ENCODE data around the gene FGD4.
A peak's percentile ranks its signal among the peaks of the same experiment; 100 is the strongest.

Gene FGD4

GRCh38 chr12:32440120-32440865 is 40.9 kb downstream of the FGD4 start:
- Histone ChIP-seq H3K4me1 (ENCODE audit: control insufficient read depth, insufficient read depth, low read depth, low read length) (peaks cover 16% of the 10 kb centered on the region), H3K4ac (ENCODE audit: low read depth in 1 of 2, low read length in 2 of 2) (no peak overlapping the region), H3K9ac (ENCODE audit: low read length) (no peak overlapping the region), H4K8ac (ENCODE audit: low read length) (no peak overlapping the region), H2BK5ac (ENCODE audit: low read depth, low read length, poor library complexity, severe bottlenecking) (no peak overlapping the region), H2BK12ac (ENCODE audit: low read length in 2 of 2) (no peak overlapping the region), H3K23ac (ENCODE audit: low read length in 2 of 2) (no peak overlapping the region), H3K9me3 (ENCODE audit: control insufficient read depth, low read length) (no peaks in the 10 kb centered on the region), H2BK120ac (ENCODE audit: low read depth, low read length) (no peak overlapping the region), H3K36me3 (ENCODE audit: control insufficient read depth in 1 of 2, insufficient read depth in 2 of 2, low read depth in 1 of 2, low read length in 2 of 2) (no peaks in the 10 kb centered on the region), H3K79me1 (replicated peaks; ENCODE audit: low read length, poor library complexity, severe bottlenecking) (peaks cover 17% of the 10 kb centered on the region), H3K27ac (ENCODE audit: low read length, poor library complexity, severe bottlenecking) (no peak overlapping the region), H2AFZ (ENCODE audit: low read depth, low read length) (no peak overlapping the region), H3K18ac (ENCODE audit: low read depth in 1 of 2, low read length in 2 of 2) (no peak overlapping the region), H3K4me2 (ENCODE audit: low read length, poor library complexity, severe bottlenecking) (no peak overlapping the region), H3K4me3 (ENCODE audit: insufficient read depth in 1 of 2, low read depth in 1 of 2, low read length in 2 of 2) (no peak overlapping the region), H3K27me3 (ENCODE audit: control insufficient read depth in 1 of 2, insufficient read depth in 1 of 2, low read length in 2 of 2) (no peaks in the 10 kb centered on the region), H4K91ac (ENCODE audit: low read length) (no peak overlapping the region), H3K14ac (ENCODE audit: low read length in 2 of 2) (no peak overlapping the region), H2BK15ac (ENCODE audit: low read depth, poor library complexity, severe bottlenecking) (no peak overlapping the region), H2AK5ac (ENCODE audit: low read length, severe bottlenecking) (peak overlapping the region; percentile 14)
- 96% methylated on average over 9 of the region's 9 CpGs for WGBS
- no peak for DNase-seq

- no peak overlapping the region for H3K14ac ChIP-seq (ENCODE audit: low read length in 2 of 2)
- no peak overlapping the region for H3K4me3 ChIP-seq (ENCODE audit: insufficient read depth in 1 of 2, low read depth in 1 of 2, low read length in 2 of 2)
- H3K18ac ChIP-seq (ENCODE audit: low read depth in 1 of 2, low read length in 2 of 2), result no peak overlapping the region
- H2BK12ac ChIP-seq (ENCODE audit: low read length in 2 of 2), result no peak overlapping the region
- no peak overlapping the region for H3K9ac ChIP-seq (ENCODE audit: low read length)
- peaks cover 17% of the 10 kb centered on the region for H3K4me1 ChIP-seq (ENCODE audit: control insufficient read depth, insufficient read depth, low read depth, low read length)
- H3K79me1 ChIP-seq (replicated peaks; ENCODE audit: low read length, poor library complexity, severe bottlenecking), result peaks cover 19% of the 10 kb centered on the region
- DNase-seq, result no peak
- H3K4me2 ChIP-seq (ENCODE audit: low read length, poor library complexity, severe bottlenecking), result no peak overlapping the region
- no peaks in the 10 kb centered on the region for H3K9me3 ChIP-seq (ENCODE audit: control insufficient read depth, low read length)
- H2BK5ac ChIP-seq (ENCODE audit: low read depth, low read length, poor library complexity, severe bottlenecking), result no peak overlapping the region
- H2BK15ac ChIP-seq (ENCODE audit: low read depth, poor library complexity, severe bottlenecking), result no peak overlapping the region
- no peak overlapping the region for H2AFZ ChIP-seq (ENCODE audit: low read depth, low read length)
- H3K23ac ChIP-seq (ENCODE audit: low read length in 2 of 2), result no peak overlapping the region
- no peaks in the 10 kb centered on the region for H3K36me3 ChIP-seq (ENCODE audit: control insufficient read depth in 1 of 2, insufficient read depth in 2 of 2, low read depth in 1 of 2, low read length in 2 of 2)
- H4K91ac ChIP-seq (ENCODE audit: low read length), result no peak overlapping the region
- no peak overlapping the region for H4K8ac ChIP-seq (ENCODE audit: low read length)
- H3K4ac ChIP-seq (ENCODE audit: low read depth in 1 of 2, low read length in 2 of 2), result no peak overlapping the region
- H3K27me3 ChIP-seq (ENCODE audit: control insufficient read depth in 1 of 2, insufficient read depth in 1 of 2, low read length in 2 of 2), result no peaks in the 10 kb centered on the region
- no peak overlapping the region for H3K27ac ChIP-seq (ENCODE audit: low read length, poor library complexity, severe bottlenecking)
- peak overlapping the region; percentile 64 for H2AK5ac ChIP-seq (ENCODE audit: low read length, severe bottlenecking)
- WGBS, result 95% methylated on average over 4 of the region's 4 CpGs
- no peak overlapping the region for H2BK120ac ChIP-seq (ENCODE audit: low read depth, low read length)
Observed at GRCh38 chr12:32443491-32443890, 44.1 kb downstream of the FGD4 start.

- Histone ChIP-seq H3K14ac (ENCODE audit: low read length in 2 of 2) (no peak overlapping the region), H3K9me3 (ENCODE audit: control insufficient read depth, low read length) (no peaks in the 10 kb centered on the region)
Observed at GRCh38 chr12:32444895-32445294, 45.5 kb downstream of the FGD4 start.

GRCh38 chr12:32445356-32445755 is 46.0 kb downstream of the FGD4 start:
- H3K23ac ChIP-seq (ENCODE audit: low read length in 2 of 2), result no peak overlapping the region
- no peak overlapping the region for H2AK5ac ChIP-seq (ENCODE audit: low read length, severe bottlenecking)
- no peak overlapping the region for H3K14ac ChIP-seq (ENCODE audit: low read length in 2 of 2)
- H3K27ac ChIP-seq (ENCODE audit: low read length, poor library complexity, severe bottlenecking), result peak overlapping the region; percentile 73
- no peak overlapping the region for H2BK120ac ChIP-seq (ENCODE audit: low read depth, low read length)
- peaks cover 17% of the 10 kb centered on the region for H3K4me1 ChIP-seq (ENCODE audit: control insufficient read depth, insufficient read depth, low read depth, low read length)
- no peak overlapping the region for H3K9ac ChIP-seq (ENCODE audit: low read length)
- H3K4me3 ChIP-seq (ENCODE audit: insufficient read depth in 1 of 2, low read depth in 1 of 2, low read length in 2 of 2), result no peak overlapping the region
- H3K4ac ChIP-seq (ENCODE audit: low read depth in 1 of 2, low read length in 2 of 2), result no peak overlapping the region
- no peak overlapping the region for H4K91ac ChIP-seq (ENCODE audit: low read length)
- H3K4me2 ChIP-seq (ENCODE audit: low read length, poor library complexity, severe bottlenecking), result no peak overlapping the region
- no peak overlapping the region for H2BK12ac ChIP-seq (ENCODE audit: low read length in 2 of 2)
- H3K18ac ChIP-seq (ENCODE audit: low read depth in 1 of 2, low read length in 2 of 2), result no peak overlapping the region
- no peak for DNase-seq
- no peak overlapping the region for H2BK15ac ChIP-seq (ENCODE audit: low read depth, poor library complexity, severe bottlenecking)
- H3K9me3 ChIP-seq (ENCODE audit: control insufficient read depth, low read length), result no peaks in the 10 kb centered on the region
- H4K8ac ChIP-seq (ENCODE audit: low read length), result no peak overlapping the region
- H3K79me1 ChIP-seq (replicated peaks; ENCODE audit: low read length, poor library complexity, severe bottlenecking), result peaks cover 15% of the 10 kb centered on the region
- H3K36me3 ChIP-seq (ENCODE audit: control insufficient read depth in 1 of 2, insufficient read depth in 2 of 2, low read depth in 1 of 2, low read length in 2 of 2), result no peaks in the 10 kb centered on the region
- H3K27me3 ChIP-seq (ENCODE audit: control insufficient read depth in 1 of 2, insufficient read depth in 1 of 2, low read length in 2 of 2), result no peaks in the 10 kb centered on the region
- no peak overlapping the region for H2AFZ ChIP-seq (ENCODE audit: low read depth, low read length)
- WGBS, result 62% methylated on average over 1 of the region's 1 CpG
- H2BK5ac ChIP-seq (ENCODE audit: low read depth, low read length, poor library complexity, severe bottlenecking), result no peak overlapping the region

More at GRCh38 chr12:32444895-32445294, 45.5 kb downstream of the FGD4 start:
- H3K9ac ChIP-seq (ENCODE audit: low read length), result no peak overlapping the region
- H2BK120ac ChIP-seq (ENCODE audit: low read depth, low read length), result no peak overlapping the region
- no peak overlapping the region for H3K4ac ChIP-seq (ENCODE audit: low read depth in 1 of 2, low read length in 2 of 2)
- H3K4me1 ChIP-seq (ENCODE audit: control insufficient read depth, insufficient read depth, low read depth, low read length), result peaks cover 17% of the 10 kb centered on the region
- no peak overlapping the region for H4K91ac ChIP-seq (ENCODE audit: low read length)
- no peak overlapping the region for H3K4me3 ChIP-seq (ENCODE audit: insufficient read depth in 1 of 2, low read depth in 1 of 2, low read length in 2 of 2)
- H3K79me1 ChIP-seq (replicated peaks; ENCODE audit: low read length, poor library complexity, severe bottlenecking), result peaks cover 20% of the 10 kb centered on the region
- DNase-seq, result peak; percentile 68
- no peak overlapping the region for H2AK5ac ChIP-seq (ENCODE audit: low read length, severe bottlenecking)
- H2BK5ac ChIP-seq (ENCODE audit: low read depth, low read length, poor library complexity, severe bottlenecking), result no peak overlapping the region
- H3K23ac ChIP-seq (ENCODE audit: low read length in 2 of 2), result no peak overlapping the region
- 0% methylated on average over 1 of the region's 2 CpGs for WGBS
- no peak overlapping the region for H3K4me2 ChIP-seq (ENCODE audit: low read length, poor library complexity, severe bottlenecking)
- H3K18ac ChIP-seq (ENCODE audit: low read depth in 1 of 2, low read length in 2 of 2), result no peak overlapping the region
- H3K36me3 ChIP-seq (ENCODE audit: control insufficient read depth in 1 of 2, insufficient read depth in 2 of 2, low read depth in 1 of 2, low read length in 2 of 2), result no peaks in the 10 kb centered on the region
- H3K27ac ChIP-seq (ENCODE audit: low read length, poor library complexity, severe bottlenecking), result peak overlapping the region; percentile 83
- no peak overlapping the region for H4K8ac ChIP-seq (ENCODE audit: low read length)
- no peak overlapping the region for H2AFZ ChIP-seq (ENCODE audit: low read depth, low read length)
- H2BK12ac ChIP-seq (ENCODE audit: low read length in 2 of 2), result no peak overlapping the region
- no peaks in the 10 kb centered on the region for H3K27me3 ChIP-seq (ENCODE audit: control insufficient read depth in 1 of 2, insufficient read depth in 1 of 2, low read length in 2 of 2)
- no peak overlapping the region for H2BK15ac ChIP-seq (ENCODE audit: low read depth, poor library complexity, severe bottlenecking)
